Measurements from ENCODE around the gene STK32A. TPM values are rescaled to one million over a fixed set of nuclear protein-coding genes. Genes with fewer than 3 reads are reported as not detected.

Gene STK32A
- total RNA-seq, 1 donor from 2014 or later: 10.2 TPM

DNA sequence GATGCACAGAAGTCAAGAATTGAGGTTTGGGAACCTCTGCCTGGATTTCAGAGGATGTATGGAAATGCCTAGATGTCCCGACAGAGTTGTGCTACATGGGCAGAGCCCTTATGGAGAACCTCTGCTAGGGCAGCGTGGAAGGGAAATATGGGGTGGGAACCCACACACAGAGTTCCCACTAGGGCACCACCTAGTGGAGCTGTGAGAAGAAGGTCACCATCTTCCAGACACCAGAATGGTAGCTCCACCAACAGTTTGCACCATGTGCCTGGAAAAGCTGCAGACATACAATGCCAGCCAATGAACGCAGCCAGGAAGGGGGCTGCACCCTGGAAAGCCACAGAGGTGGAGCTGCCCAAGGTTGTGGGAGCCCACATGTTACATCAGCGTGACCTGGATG is 104.5 kb downstream of the STK32A start:
- no peaks in the 10 kb centered on the region for H3K36me3 ChIP-seq
- DNase-seq (no peak), ATAC-seq (no peak)
- no peaks in the 10 kb centered on the region for H3K9me3 ChIP-seq
- H3K27me3 ChIP-seq: no peaks in the 10 kb centered on the region
- no peak overlapping the region for H3K27ac ChIP-seq
- intact Hi-C loops (cut with DNase I): no loop called here
- no peak overlapping the region for H3K4me3 ChIP-seq
- no peaks in the 10 kb centered on the region for H3K4me1 ChIP-seq
- TF ChIP-seq, protein P1, sequence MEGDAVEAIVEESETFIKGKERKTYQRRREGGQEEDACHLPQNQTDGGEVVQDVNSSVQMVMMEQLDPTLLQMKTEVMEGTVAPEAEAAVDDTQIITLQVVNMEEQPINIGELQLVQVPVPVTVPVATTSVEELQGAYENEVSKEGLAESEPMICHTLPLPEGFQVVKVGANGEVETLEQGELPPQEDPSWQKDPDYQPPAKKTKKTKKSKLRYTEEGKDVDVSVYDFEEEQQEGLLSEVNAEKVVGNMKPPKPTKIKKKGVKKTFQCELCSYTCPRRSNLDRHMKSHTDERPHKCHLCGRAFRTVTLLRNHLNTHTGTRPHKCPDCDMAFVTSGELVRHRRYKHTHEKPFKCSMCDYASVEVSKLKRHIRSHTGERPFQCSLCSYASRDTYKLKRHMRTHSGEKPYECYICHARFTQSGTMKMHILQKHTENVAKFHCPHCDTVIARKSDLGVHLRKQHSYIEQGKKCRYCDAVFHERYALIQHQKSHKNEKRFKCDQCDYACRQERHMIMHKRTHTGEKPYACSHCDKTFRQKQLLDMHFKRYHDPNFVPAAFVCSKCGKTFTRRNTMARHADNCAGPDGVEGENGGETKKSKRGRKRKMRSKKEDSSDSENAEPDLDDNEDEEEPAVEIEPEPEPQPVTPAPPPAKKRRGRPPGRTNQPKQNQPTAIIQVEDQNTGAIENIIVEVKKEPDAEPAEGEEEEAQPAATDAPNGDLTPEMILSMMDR (IDR thresholded peaks at IDR 0.05): no peak

DNA sequence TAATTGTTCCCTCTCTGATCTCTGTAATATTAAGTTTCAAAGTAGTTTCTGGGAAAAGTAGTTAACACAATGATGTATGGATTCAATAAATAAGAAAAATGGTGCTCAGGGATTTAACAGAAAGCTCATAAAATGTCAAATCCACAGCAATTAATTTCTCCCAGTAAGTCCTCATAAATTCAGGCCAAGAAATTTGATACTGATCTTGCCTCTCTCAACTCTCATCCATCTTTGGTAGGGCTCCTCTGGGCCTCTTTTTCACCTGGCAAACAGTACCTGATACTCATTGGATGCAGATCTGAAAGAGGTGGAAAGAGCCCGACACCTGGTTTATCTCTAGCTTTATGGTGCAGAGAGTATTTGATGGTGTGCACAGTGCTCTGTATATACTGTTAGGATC is 106.1 kb downstream of the STK32A start:
- ATAC-seq (no peak), DNase-seq (no peak)
- no peaks in the 10 kb centered on the region for H3K36me3 ChIP-seq
- no peaks in the 10 kb centered on the region for H3K9me3 ChIP-seq
- intact Hi-C loops (cut with DNase I): no loop called here
- TF ChIP-seq, protein P1 (IDR thresholded peaks at IDR 0.05): no peak
- H3K4me3 ChIP-seq: no peak overlapping the region
- no peak overlapping the region for H3K27ac ChIP-seq
- no peaks in the 10 kb centered on the region for H3K4me1 ChIP-seq
- H3K27me3 ChIP-seq: no peaks in the 10 kb centered on the region

DNA sequence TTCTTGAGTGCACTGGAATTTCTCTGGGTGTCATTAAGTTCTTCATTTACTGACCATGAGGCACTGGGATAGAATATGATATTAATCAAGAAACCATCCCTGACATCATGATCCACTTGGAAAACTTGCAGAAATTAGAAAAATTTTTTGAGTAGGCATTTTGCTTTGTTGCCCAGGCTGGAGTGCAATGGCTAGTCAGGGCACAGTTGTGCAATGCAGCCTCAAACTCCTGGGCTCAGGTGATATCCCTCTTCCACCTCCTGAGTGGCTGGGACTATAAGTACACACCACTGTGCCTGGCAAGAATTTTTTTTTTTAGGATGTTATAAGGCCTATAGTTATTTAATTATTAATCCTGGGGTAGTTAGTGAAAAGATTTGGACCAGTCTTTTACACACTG is 106.5 kb downstream of the STK32A start:
- ATAC-seq (peak; percentile 74), DNase-seq (no peak)
- intact Hi-C loops (cut with DNase I): no loop called here
- TF ChIP-seq, protein P1 (IDR thresholded peaks at IDR 0.05): no peak
- no peaks in the 10 kb centered on the region for H3K27me3 ChIP-seq
- no peak overlapping the region for H3K4me3 ChIP-seq
- no peak overlapping the region for H3K27ac ChIP-seq
- no peaks in the 10 kb centered on the region for H3K9me3 ChIP-seq
- H3K4me1 ChIP-seq: no peaks in the 10 kb centered on the region
- H3K36me3 ChIP-seq: no peaks in the 10 kb centered on the region

DNA sequence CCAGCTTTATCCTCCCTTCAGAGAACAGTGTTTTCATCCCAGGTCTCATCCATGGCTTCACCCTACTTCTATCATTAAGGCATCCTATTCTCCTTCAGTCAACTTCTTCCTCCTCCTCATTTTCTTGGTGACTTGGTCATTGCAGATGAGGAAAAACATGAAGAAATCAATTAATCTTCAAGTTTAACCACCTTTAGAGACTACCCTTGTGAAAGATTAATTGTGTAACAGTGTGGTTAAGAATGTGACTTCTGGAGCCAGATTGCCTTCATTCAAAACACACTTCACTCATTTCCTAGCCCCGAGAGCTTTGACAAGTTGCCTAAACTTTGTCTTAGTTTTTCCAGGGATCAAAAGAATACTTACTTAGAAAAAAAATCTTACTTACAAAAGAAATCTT is 110.0 kb downstream of the STK32A start:
- Histone ChIP-seq H3K36me3 (no peaks in the 10 kb centered on the region), H3K9me3 (no peaks in the 10 kb centered on the region), H3K4me1 (no peaks in the 10 kb centered on the region), H3K27ac (no peak overlapping the region), H3K4me3 (no peak overlapping the region), H3K27me3 (no peaks in the 10 kb centered on the region)
- DNase-seq (no peak), ATAC-seq (peak; percentile 29)
- intact Hi-C loops (cut with DNase I): no loop called here
- TF ChIP-seq, protein P1 (IDR thresholded peaks at IDR 0.05): no peak

DNA sequence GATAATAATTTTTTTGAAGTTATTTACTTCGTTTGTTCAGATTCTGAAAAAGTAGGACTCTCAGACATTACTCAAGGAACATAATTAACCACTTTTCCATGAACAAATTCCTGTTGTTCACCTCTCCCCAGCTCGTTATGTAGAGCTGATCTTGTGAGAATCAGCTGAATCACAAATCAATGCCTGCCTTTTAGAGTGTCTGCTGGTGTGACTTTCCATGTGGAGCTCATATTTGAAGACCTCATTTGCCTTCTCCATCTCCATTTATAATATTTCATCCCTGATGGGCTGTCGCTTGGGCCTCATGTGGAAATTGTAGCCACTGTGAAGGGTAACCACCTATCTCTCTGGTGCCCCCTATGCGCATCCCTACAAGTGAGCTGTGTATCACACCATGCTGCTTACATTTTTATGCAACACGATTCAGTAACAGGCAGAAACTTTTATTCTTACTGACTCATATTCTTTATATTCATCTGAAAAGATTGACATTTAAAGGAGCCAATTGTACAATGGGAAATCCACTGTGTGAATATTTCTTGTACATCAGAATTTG is 111.3 kb downstream of the STK32A start:
- intact Hi-C loops (cut with DNase I): no loop called here
- H3K27ac ChIP-seq: no peak overlapping the region
- ATAC-seq: no peak
- DNase-seq: no peak
- H3K4me1 ChIP-seq: no peaks in the 10 kb centered on the region
- H3K36me3 ChIP-seq: no peaks in the 10 kb centered on the region
- no peaks in the 10 kb centered on the region for H3K27me3 ChIP-seq
- H3K9me3 ChIP-seq: no peaks in the 10 kb centered on the region
- TF ChIP-seq, protein P1 (IDR thresholded peaks at IDR 0.05): no peak
- no peak overlapping the region for H3K4me3 ChIP-seq

DNA sequence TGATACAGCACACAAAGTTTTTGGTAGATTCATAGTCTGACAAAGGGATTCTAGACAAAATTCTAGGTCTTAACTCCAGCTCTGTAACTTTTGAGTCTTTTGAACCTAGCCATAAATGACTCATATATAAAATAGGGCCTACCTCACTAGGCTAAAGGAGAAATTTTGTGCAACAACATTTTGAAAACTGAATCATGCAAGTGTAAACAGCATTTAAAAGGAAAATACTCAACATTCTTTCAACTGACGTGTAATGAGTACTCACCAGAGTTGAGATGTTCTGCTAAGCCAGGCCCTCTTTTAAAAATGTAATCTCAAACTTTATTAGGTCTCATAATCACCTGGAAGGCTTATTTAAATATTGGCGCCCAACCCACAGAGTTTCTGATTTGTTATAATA is 113.2 kb downstream of the STK32A start:
- no peaks in the 10 kb centered on the region for H3K36me3 ChIP-seq
- no peak for DNase-seq
- no peaks in the 10 kb centered on the region for H3K9me3 ChIP-seq
- H3K4me3 ChIP-seq: no peak overlapping the region
- TF ChIP-seq, protein P1 (IDR thresholded peaks at IDR 0.05): no peak
- H3K27me3 ChIP-seq: no peaks in the 10 kb centered on the region
- no peak overlapping the region for H3K27ac ChIP-seq
- ATAC-seq: peak; percentile 58
- intact Hi-C loops (cut with DNase I): no loop called here
- no peaks in the 10 kb centered on the region for H3K4me1 ChIP-seq
